H1 (cell line): ENCODE results near the gene PHLDA3.

Experiments used
- CTCF ChIP-seq, 3 experiments: IDR thresholded peaks; 1 replicate in 2 of 3; 2 replicates in 1 of 3; pipeline versions ENCODE4 v1.5.1 to v1.6.1; 2011; ENCODE audit warnings: low read length in 3 of 3, mild to moderate bottlenecking in 3 of 3, inconsistent platforms in 2 of 3, low read depth in 1 of 3, moderate library complexity in 1 of 3; ENCODE audit not compliant: insufficient read depth in 1 of 3; ENCODE audit errors: control extremely low read depth in 1 of 3
- E2F6 ChIP-seq: IDR thresholded peaks from 2 replicates; pipeline ENCODE4 v1.6.1; 2012; ENCODE audit warnings: inconsistent platforms
- EGR1 ChIP-seq: IDR thresholded peaks from 2 replicates; pipeline ENCODE4 v1.6.1; 2011; ENCODE audit warnings: low read depth, low read length, borderline replicate concordance
- FOSL1 ChIP-seq: IDR thresholded peaks from 2 replicates; pipeline ENCODE4 v1.6.1; 2011; ENCODE audit warnings: mild to moderate bottlenecking, low read depth, low read length, moderate library complexity; ENCODE audit not compliant: insufficient read depth
- JUN ChIP-seq: IDR thresholded peaks from 2 replicates; pipeline ENCODE4 v1.6.1; 2011; ENCODE audit warnings: low read depth, mild to moderate bottlenecking, improper control_type of control experiment, low read length
- JUND ChIP-seq: IDR thresholded peaks from 2 replicates; pipeline ENCODE4 v1.6.1; 2011; ENCODE audit warnings: mild to moderate bottlenecking, improper control_type of control experiment, low read length
- MAFK ChIP-seq: IDR thresholded peaks from 2 replicates; pipeline ENCODE4 v1.6.1; 2012; ENCODE audit warnings: low read depth, mild to moderate bottlenecking, improper control_type of control experiment, low read length
- MAX ChIP-seq: IDR thresholded peaks from 2 replicates; pipeline ENCODE4 v1.6.1; 2012; ENCODE audit warnings: inconsistent platforms
- NRF1 ChIP-seq: IDR thresholded peaks from 2 replicates; pipeline ENCODE4 v1.6.1; 2011; ENCODE audit warnings: mild to moderate bottlenecking, low read depth, low read length, improper control_type of control experiment
- POLR2A ChIP-seq, 2 experiments: IDR thresholded peaks; 1 replicate in 1 of 2; 2 replicates in 1 of 2; pipeline ENCODE4 v1.6.1; 2011; ENCODE audit warnings: low read depth in 2 of 2, low read length in 2 of 2, mild to moderate bottlenecking in 2 of 2; ENCODE audit errors: control extremely low read depth in 1 of 2
- POLR2AphosphoS5 ChIP-seq: IDR thresholded peaks from 2 replicates; pipeline ENCODE4 v1.6.1; 2011; ENCODE audit warnings: low read depth, low read length
- SAP30 ChIP-seq: fragments of 300-600 bp; sonication (generic); IDR thresholded peaks from 2 replicates; pipeline ENCODE4 v1.7.1; 2012; ENCODE audit warnings: low read length, moderate library complexity, mild to moderate bottlenecking, inconsistent platforms; ENCODE audit not compliant: insufficient read depth, insufficient replicate concordance
- SIN3A ChIP-seq, 2 experiments: IDR thresholded peaks in 1 of 2; conservative IDR thresholded peaks in 1 of 2; 2 replicates each; pipeline ENCODE4 v1.6.1; 2011 to 2012; ENCODE audit warnings: low read length in 2 of 2, improper control_type of control experiment in 1 of 2, low read depth in 1 of 2, mild to moderate bottlenecking in 1 of 2
- TF ChIP-seq, protein P1 (sequence below): IDR thresholded peaks from 2 replicates; pipeline ENCODE4 v1.6.1; 2011; ENCODE audit warnings: low read depth, mild to moderate bottlenecking, low read length; ENCODE audit not compliant: insufficient read depth

DNA sequence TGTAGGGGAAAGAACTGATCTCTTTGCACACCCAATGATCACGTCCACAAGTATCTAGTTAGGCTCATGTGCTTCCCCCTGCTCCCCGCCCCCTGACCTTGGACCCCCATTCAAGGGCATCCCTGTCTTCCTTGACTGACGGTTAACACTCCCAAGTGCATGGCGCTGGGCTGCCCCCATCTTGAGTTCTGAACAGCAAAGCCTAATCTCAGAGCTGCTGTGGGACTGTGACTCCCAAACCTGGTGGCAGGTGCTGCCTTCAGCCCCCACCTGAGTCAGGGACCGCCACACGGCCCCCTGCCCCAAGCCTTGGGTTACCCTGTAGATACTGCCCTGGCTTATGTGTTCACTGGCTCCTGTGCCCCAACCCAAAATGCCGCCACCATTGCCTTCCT is 48.4 kb downstream of the PHLDA3 start:
- TF ChIP-seq JUND (no peak), FOSL1 (no peak), CTCF (IDR thresholded peaks at IDR 0.05; ENCODE audit: control extremely low read depth in 1 of 3, insufficient read depth in 1 of 3, low read depth in 1 of 3, low read length in 3 of 3) (no peak), NRF1 (no peak), SAP30 (no peak), MAFK (no peak), POLR2AphosphoS5 (no peak), MAX (no peak), EGR1 (no peak), JUN (no peak), SIN3A (conservative IDR thresholded peaks at IDR 0.05 in 1 of 2, IDR thresholded peaks at IDR 0.05 in 1 of 2; ENCODE audit: low read depth in 1 of 2, low read length in 2 of 2) (no peak), E2F6 (no peak), POLR2A (IDR thresholded peaks at IDR 0.05; ENCODE audit: control extremely low read depth in 1 of 2, low read depth in 2 of 2, low read length in 2 of 2) (no peak)
- TF ChIP-seq, protein P1, sequence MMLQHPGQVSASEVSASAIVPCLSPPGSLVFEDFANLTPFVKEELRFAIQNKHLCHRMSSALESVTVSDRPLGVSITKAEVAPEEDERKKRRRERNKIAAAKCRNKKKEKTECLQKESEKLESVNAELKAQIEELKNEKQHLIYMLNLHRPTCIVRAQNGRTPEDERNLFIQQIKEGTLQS = no peak
